ENCODE data around the gene GSTT4. TPM values are rescaled to one million over a fixed set of nuclear protein-coding genes. Genes with fewer than 3 reads are reported as not detected.
"Not testable (repeated sequence)": the region's sequence is repeated elsewhere in the genome, so short reads cannot be mapped to it uniquely, and the experiment has no call there.

The GSTT4 gene
- total and polyA plus RNA-seq, 12 donors, result not detected

DNA sequence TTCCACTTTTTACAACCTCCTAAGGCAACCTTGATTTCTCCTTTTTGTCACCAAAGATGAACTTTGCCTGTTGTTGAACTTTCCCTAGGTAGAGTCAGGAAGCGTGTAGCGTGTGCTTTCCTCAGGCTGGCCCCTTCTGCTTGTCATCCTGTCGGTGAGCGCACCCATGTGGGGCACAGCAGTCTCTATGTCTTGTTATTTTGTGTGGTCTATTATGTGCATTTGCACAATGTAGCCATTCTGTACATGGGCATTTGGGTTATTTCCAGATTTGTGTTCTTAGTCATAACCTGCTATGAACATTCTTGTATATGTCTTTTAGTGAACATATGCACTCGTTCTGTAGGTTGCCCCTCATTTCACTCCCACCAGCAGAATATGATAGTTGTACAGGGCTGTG is 40.8 kb upstream of the GSTT4 start:
- intact Hi-C loops (cut with DNase I), result no loop called here
- TF ChIP-seq POLR2A (IDR thresholded peaks at IDR 0.05), result no peak
- TF ChIP-seq CTCF (IDR thresholded peaks at IDR 0.05), result no peak
- no peaks in the 10 kb centered on the region for H3K9me3 ChIP-seq (replicated peaks in 1 of 3)
- H3K4me3 ChIP-seq, result no peak overlapping the region
- no peak overlapping the region for H3K27ac ChIP-seq
- H3K4me1 ChIP-seq (replicated peaks in 1 of 2), result peaks cover 3 to 6% of the 10 kb centered on the region in 2 donors
- peak in 1 of 7 donors; percentile 24 for DNase-seq
- 88 to 90% (median 89%) methylated on average over 5 of the region's 5 CpGs for WGBS, 4 donors
- no peaks in the 10 kb centered on the region for H3K27me3 ChIP-seq
- H3K36me3 ChIP-seq (replicated peaks in 1 of 2), result peaks cover 0 to 46% of the 10 kb centered on the region in 2 donors

DNA sequence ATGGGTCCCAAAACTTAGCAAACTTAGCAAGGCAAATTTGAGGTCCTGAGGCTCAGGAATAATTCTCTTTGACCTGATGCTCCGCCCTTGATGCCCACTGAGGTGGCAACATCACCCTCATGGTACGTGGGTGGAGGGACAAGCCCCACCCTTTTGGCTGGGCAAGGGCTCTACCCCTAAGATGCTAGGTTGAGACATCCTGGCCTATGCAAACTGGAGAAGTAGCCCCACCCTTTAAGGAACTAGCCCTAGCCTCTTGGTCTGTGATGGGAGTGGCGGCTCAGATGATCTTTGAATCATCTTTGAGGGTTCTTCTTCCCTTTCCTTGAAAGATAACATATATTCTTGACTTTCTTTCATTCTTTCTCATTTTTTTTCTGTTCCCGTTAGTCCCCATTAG is 38.7 kb upstream of the GSTT4 start:
- peaks cover 3 to 6% of the 10 kb centered on the region in 2 donors for H3K4me1 ChIP-seq (replicated peaks in 1 of 2)
- H3K36me3 ChIP-seq (replicated peaks in 1 of 2), result peaks cover 0 to 28% of the 10 kb centered on the region in 2 donors
- intact Hi-C loops (cut with DNase I), result no loop called here
- no peak overlapping the region for H3K4me3 ChIP-seq
- H3K27ac ChIP-seq, result no peak overlapping the region
- no peaks in the 10 kb centered on the region for H3K27me3 ChIP-seq
- no peak for TF ChIP-seq POLR2A (IDR thresholded peaks at IDR 0.05)
- TF ChIP-seq CTCF (IDR thresholded peaks at IDR 0.05), result no peak
- 86 to 93% (median 91%) methylated on average over 4 of the region's 4 CpGs for WGBS, 4 donors
- H3K9me3 ChIP-seq (replicated peaks in 1 of 3), result no peaks in the 10 kb centered on the region
- DNase-seq, result peak in 2 of 7 donors; percentile 14 to 28

DNA sequence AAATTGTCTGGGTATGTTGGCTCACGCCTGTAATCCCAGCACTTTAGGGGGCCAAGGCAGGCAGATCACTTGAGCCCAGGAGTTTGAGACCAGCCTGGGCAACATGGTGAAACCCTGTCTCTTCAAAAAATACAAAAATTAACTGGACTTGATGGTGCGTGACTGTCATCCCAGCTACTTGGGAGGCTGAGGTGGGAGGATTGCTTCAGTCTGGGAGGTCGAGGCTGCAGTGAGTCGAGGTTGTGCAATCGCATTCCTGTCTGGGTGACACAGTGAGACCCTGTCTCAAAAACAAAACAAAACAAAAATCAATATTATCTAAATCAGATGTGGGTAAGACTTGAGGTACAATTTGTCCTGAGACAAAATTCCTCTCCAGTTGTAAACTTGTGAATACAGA is 38.2 kb upstream of the GSTT4 start:
- H3K9me3 ChIP-seq (replicated peaks in 1 of 3); H3K27me3 ChIP-seq; H3K4me3 ChIP-seq; intact Hi-C loops (cut with DNase I); H3K4me1 ChIP-seq (replicated peaks in 1 of 2): not testable (repeated sequence)
- 79 to 89% (median 87%) methylated on average over 5 of the region's 5 CpGs for WGBS, 4 donors
- DNase-seq, result peak in 1 of 7 donors; percentile 4
- H3K36me3 ChIP-seq (replicated peaks in 1 of 2), result peaks cover 0 to 28% of the 10 kb centered on the region in 2 donors
- peak overlapping the region in 1 of 5 donors; percentile 8 for H3K27ac ChIP-seq

DNA sequence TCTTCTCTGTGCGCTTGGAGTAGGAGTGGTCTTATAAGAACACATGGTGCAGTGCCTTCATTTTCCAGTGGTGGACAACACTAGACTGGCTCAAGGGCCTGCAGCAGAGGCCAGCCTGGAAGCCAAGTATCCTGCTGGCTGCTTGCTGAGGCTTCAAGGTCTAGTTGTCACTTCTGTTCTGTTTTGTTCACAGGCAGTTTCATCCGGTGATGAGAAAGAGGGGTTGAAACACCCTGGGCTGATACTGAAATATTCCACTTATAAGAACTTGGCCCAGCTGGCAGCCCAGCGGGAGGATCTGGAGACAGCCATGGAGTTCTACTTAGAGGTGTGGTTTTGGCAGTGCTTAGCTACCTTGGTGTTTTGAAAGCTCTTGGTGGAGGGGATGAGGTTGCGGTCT is 35.7 kb upstream of the GSTT4 start:
- peak in 2 of 7 donors; percentile 5 to 27 for DNase-seq
- intact Hi-C loops (cut with DNase I), result no loop called here
- Histone ChIP-seq H3K9me3 (replicated peaks in 1 of 3) (no peaks in the 10 kb centered on the region), H3K4me3 (no peak overlapping the region), H3K4me1 (replicated peaks in 1 of 2) (peaks cover 3 to 6% of the 10 kb centered on the region in 2 donors), H3K27ac (no peak overlapping the region), H3K27me3 (no peaks in the 10 kb centered on the region), H3K36me3 (replicated peaks in 1 of 2) (peaks cover 0 to 39% of the 10 kb centered on the region in 2 donors)
- 85 to 95% (median 91%) methylated on average over 3 to 4 of the region's 4 CpGs for WGBS, 4 donors
- TF ChIP-seq CTCF (IDR thresholded peaks at IDR 0.05) (no peak), POLR2A (IDR thresholded peaks at IDR 0.05) (no peak)

DNA sequence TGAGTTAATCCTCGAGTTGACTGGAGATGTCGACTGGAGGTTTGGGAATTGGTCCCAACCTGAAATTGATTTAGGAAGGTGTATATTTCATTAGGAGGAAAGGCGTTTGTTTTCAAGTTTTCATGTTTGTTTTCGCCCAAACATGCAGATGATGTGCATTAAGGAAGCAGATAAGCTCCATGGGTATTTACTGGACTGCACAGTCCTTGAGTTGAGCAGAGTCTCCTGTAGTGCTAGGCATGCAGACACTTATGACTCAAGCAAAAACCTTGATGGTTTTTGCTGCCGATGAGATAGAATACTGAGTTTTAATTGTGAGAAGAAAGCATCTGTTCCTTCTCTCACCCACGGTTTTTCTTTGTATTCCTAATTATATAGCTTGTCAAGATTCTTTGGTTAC is 33.8 kb upstream of the GSTT4 start:
- Histone ChIP-seq H3K27ac (no peak overlapping the region), H3K4me1 (replicated peaks in 1 of 2) (peaks cover 6 to 9% of the 10 kb centered on the region in 2 donors), H3K27me3 (no peaks in the 10 kb centered on the region), H3K36me3 (replicated peaks in 1 of 2) (peaks cover 0 to 40% of the 10 kb centered on the region in 2 donors), H3K4me3 (no peak overlapping the region), H3K9me3 (replicated peaks in 1 of 3) (no peaks in the 10 kb centered on the region)
- intact Hi-C loops (cut with DNase I), result no loop called here
- TF ChIP-seq POLR2A (IDR thresholded peaks at IDR 0.05) (no peak), CTCF (IDR thresholded peaks at IDR 0.05) (no peak)
- no peak for DNase-seq
- WGBS, 4 donors, result 53 to 72% (median 65%) methylated on average over 6 of the region's 6 CpGs

Data from adrenal gland (tissue), 12 donors.